SK-N-SH (cell line): ENCODE results near the gene ADAM29. TPM values are rescaled to one million over a fixed set of nuclear protein-coding genes. Genes with fewer than 3 reads are reported as not detected.

Experiments used
- CTCF ChIA-PET: fragments of 300-600, 350-600 bp; formaldehyde crosslinking; extraction: SDS; loops from one replicate; lab custom pipeline; 2021; lab: Yijun Ruan, JAX
- POLR2A ChIA-PET: fragments of 350-600 bp; sonication (Branson Sonifier 250); formaldehyde crosslinking; extraction: SDS; loops from one replicate; lab custom pipeline; 2020; ENCODE audit warnings: antibody characterized with exemption, inconsistent platforms; lab: Yijun Ruan, JAX
- DNase-seq: peaks from one replicate; pipeline ENCODE4 v3.0.0; 2012
- H2AFZ ChIP-seq: fragments of 200-600 bp; sonication (generic); 2 replicates; pipeline ENCODE4 v1.8.1; 2016; ENCODE audit warnings: antibody characterized with exemption, mild to moderate bottlenecking, low read depth
- H3F3A ChIP-seq: fragments of 200-600 bp; sonication (generic); replicated peaks from 2 replicates; pipeline ENCODE3; 2016; ENCODE audit warnings: antibody characterized with exemption, mild to moderate bottlenecking; ENCODE audit not compliant: insufficient read depth
- H3K27ac ChIP-seq, 2 experiments: fragments of 200-500 bp in 1 of 2; fragments of 200-600 bp in 1 of 2; sonication (Bioruptor generic) in 1 of 2; sonication (generic), shearing (Covaris generic) in 1 of 2; 2 replicates each; pipeline versions ENCODE4 v1.5.1 to v1.6.1; 2014 to 2016; ENCODE audit warnings: low read depth in 2 of 2, inconsistent platforms in 1 of 2, low read length in 1 of 2, mild to moderate bottlenecking in 1 of 2, mixed read lengths in 1 of 2
- H3K27me3 ChIP-seq: fragments of 200-600 bp; sonication (generic), shearing (Covaris generic); 2 replicates; pipeline ENCODE4 v1.6.1; 2016; ENCODE audit warnings: mixed run types; ENCODE audit not compliant: insufficient read depth
- H3K36me3 ChIP-seq, 2 experiments: fragments of 200-500 bp in 1 of 2; fragments of 200-600 bp in 1 of 2; sonication (Bioruptor generic) in 1 of 2; sonication (generic) in 1 of 2; replicated peaks in 1 of 2; 2 replicates each; pipeline versions ENCODE3 to v1.5.1; 2014 to 2016; ENCODE audit warnings: low read length in 1 of 2, mild to moderate bottlenecking in 1 of 2; ENCODE audit not compliant: insufficient read depth in 2 of 2, control insufficient read depth in 1 of 2
- H3K4me1 ChIP-seq, 2 experiments: fragments of 200-500 bp in 1 of 2; fragments of 200-600 bp in 1 of 2; sonication (Bioruptor generic) in 1 of 2; sonication (generic), shearing (Covaris generic) in 1 of 2; 2 replicates each; pipeline versions ENCODE4 v1.5.1 to v1.6.1; 2014 to 2016; ENCODE audit warnings: low read depth in 1 of 2, low read length in 1 of 2, mixed run types in 1 of 2; ENCODE audit not compliant: insufficient read depth in 2 of 2, control insufficient read depth in 1 of 2
- H3K4me2 ChIP-seq: fragments of 200-600 bp; sonication (generic), shearing (Covaris generic); 2 replicates; pipeline ENCODE4 v1.6.1; 2017; ENCODE audit warnings: mixed run types
- H3K4me3 ChIP-seq, 2 experiments: fragments of 200-500 bp in 1 of 2; fragments of 200-600 bp in 1 of 2; sonication (Bioruptor generic) in 1 of 2; sonication (generic), shearing (Covaris generic) in 1 of 2; 2 replicates each; pipeline versions ENCODE4 v1.5.1 to v1.8.1; 2014 to 2016; ENCODE audit warnings: low read depth in 2 of 2, inconsistent platforms in 1 of 2, low read length in 1 of 2, mild to moderate bottlenecking in 1 of 2, mixed read lengths in 1 of 2, moderate library complexity in 1 of 2
- H3K79me2 ChIP-seq: fragments of 200-600 bp; sonication (generic); 2 replicates; pipeline ENCODE4 v1.8.1; 2017; ENCODE audit warnings: mild to moderate bottlenecking; ENCODE audit not compliant: insufficient read depth
- H3K9ac ChIP-seq: fragments of 200-600 bp; sonication (generic); 2 replicates; pipeline ENCODE4 v1.6.1; 2017; ENCODE audit warnings: mixed run types
- H3K9me2 ChIP-seq: fragments of 200-600 bp; sonication (generic); 2 replicates; pipeline ENCODE4 v1.6.1; 2017; ENCODE audit warnings: mixed run types
- H3K9me3 ChIP-seq: fragments of 200-600 bp; sonication (generic); 2 replicates; pipeline ENCODE4 v1.6.1; 2017; ENCODE audit warnings: mixed run types, mild to moderate bottlenecking, moderate library complexity
- H4K20me1 ChIP-seq: fragments of 200-600 bp; sonication (generic); 2 replicates; pipeline ENCODE4 v1.6.1; 2017; ENCODE audit warnings: mild to moderate bottlenecking, mixed run types; ENCODE audit not compliant: insufficient read depth
- CHD2 ChIP-seq: fragments of 150-350 bp; IDR thresholded peaks from 2 replicates; pipeline ENCODE4 v1.6.1; 2018; ENCODE audit warnings: low read length; ENCODE audit not compliant: partially characterized antibody
- ELF1 ChIP-seq: IDR thresholded peaks from 2 replicates; pipeline ENCODE4 v1.4.0; 2012
- EP300 ChIP-seq, 2 experiments: IDR thresholded peaks; 2 replicates each; pipeline versions ENCODE4 v1.4.0 to v1.6.1; 2012; ENCODE audit warnings: borderline replicate concordance in 1 of 2, low read depth in 1 of 2, low read length in 1 of 2
- FOXJ3 ChIP-seq: sonication (generic); formaldehyde crosslinking; IDR thresholded peaks from 2 replicates; pipeline ENCODE4 v1.5.1; 2020; ENCODE audit warnings: mild to moderate bottlenecking, missing genetic modification reagents
- GABPA ChIP-seq: IDR thresholded peaks from 2 replicates; pipeline ENCODE4 v1.4.0; 2012; ENCODE audit warnings: low read depth, mild to moderate bottlenecking
- JUND ChIP-seq: IDR thresholded peaks from 2 replicates; pipeline ENCODE4 v1.4.0; 2012
- MEF2A ChIP-seq: IDR thresholded peaks from 2 replicates; pipeline ENCODE4 v1.4.0; 2012; ENCODE audit warnings: low read depth, borderline replicate concordance
- POLR2AphosphoS5 ChIP-seq: IDR thresholded peaks from 2 replicates; pipeline ENCODE4 v1.6.1; 2012; ENCODE audit warnings: low read depth, low read length
- RXRA ChIP-seq: IDR thresholded peaks from 2 replicates; pipeline ENCODE4 v1.4.0; 2012; ENCODE audit warnings: low read depth, mild to moderate bottlenecking, borderline replicate concordance
- SIN3A ChIP-seq: IDR thresholded peaks from 2 replicates; pipeline ENCODE4 v1.6.1; 2012; ENCODE audit warnings: low read depth, mild to moderate bottlenecking, low read length, moderate library complexity, borderline replicate concordance
- SMC3 ChIP-seq: IDR thresholded peaks from 2 replicates; pipeline ENCODE4 v1.6.1; 2012; ENCODE audit warnings: low read depth, low read length, improper control_type of control experiment
- TAF1 ChIP-seq: IDR thresholded peaks from 2 replicates; pipeline ENCODE4 v1.6.1; 2012; ENCODE audit warnings: low read depth, mild to moderate bottlenecking, low read length, moderate library complexity, borderline replicate concordance
- TEAD4 ChIP-seq: IDR thresholded peaks from 2 replicates; pipeline ENCODE4 v1.4.0; 2012; ENCODE audit warnings: mild to moderate bottlenecking, borderline replicate concordance; ENCODE audit not compliant: insufficient read depth
- YY1 ChIP-seq: IDR thresholded peaks from 2 replicates; pipeline ENCODE4 v1.4.0; 2012; ENCODE audit warnings: low read depth, mild to moderate bottlenecking
- WGBS: methylation state at CpG from one replicate; pipeline ENCODE4 v1.1.6; 2017; ENCODE audit warnings: low lambda C conversion rate; 5-methylcytosine and 5-hydroxymethylcytosine counted together
- polyA plus RNA-seq, 3 experiments: library from polyadenylated mRNA; depleted of rRNA; stranded (reverse); fragments of >200 nt; gene quantifications; 2 replicates each; pipeline ENCODE4 v1.2.3, GENCODE V29; 2012
- TF ChIP-seq, protein P1 (sequence below): IDR thresholded peaks from 2 replicates; pipeline ENCODE4 v1.4.0; 2012; ENCODE audit warnings: low read depth, borderline replicate concordance
- TF ChIP-seq, protein P2 (sequence below): IDR thresholded peaks from 2 replicates; pipeline ENCODE4; 2012
- TF ChIP-seq, protein P3 (sequence below): IDR thresholded peaks from 2 replicates; pipeline ENCODE4 v1.4.0; 2012; ENCODE audit warnings: low read depth, borderline replicate concordance
- TF ChIP-seq, protein P4 (sequence below): fragments of 150-350 bp; IDR thresholded peaks from 2 replicates; pipeline ENCODE4 v1.6.1; 2017; ENCODE audit warnings: antibody characterized with exemption, low read length, low read depth, borderline replicate concordance
- TF ChIP-seq, protein P5 (sequence below): IDR thresholded peaks from 2 replicates; pipeline ENCODE4 v1.4.0; 2012; ENCODE audit warnings: low read depth

ADAM29 gene
- polyA plus RNA-seq, 1 of the 3 experiments (the other 2 are of a cell fraction), result not detected

DNA sequence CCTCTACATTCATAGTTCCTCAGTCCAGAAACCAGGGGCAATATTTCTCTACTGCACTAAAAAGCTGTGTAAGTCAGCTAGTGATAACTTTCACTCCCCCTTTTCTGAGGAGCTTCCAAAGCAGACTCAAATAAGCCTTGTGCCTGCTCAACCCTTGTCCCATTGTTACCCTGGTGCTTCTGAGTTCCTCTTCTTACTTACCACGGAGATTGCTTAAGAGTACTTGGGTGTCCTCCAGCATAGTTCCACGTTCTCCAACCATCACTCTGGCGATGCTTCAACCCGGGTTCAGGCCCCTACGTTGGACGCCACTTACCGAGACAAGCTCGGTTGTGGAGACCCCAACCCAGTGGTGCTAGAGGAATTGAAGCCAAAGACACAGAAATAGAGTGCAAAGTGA, 71.6 kb downstream of the ADAM29 start:
- POLR2A ChIA-PET, result no interaction called here
- H3K36me3 ChIP-seq, result no peaks in the 10 kb centered on the region
- H3K4me1 ChIP-seq, result no peaks in the 10 kb centered on the region
- H4K20me1 ChIP-seq, result no peaks in the 10 kb centered on the region
- no peak overlapping the region for H3K4me3 ChIP-seq
- DNase-seq, result no peak
- H3K9me3 ChIP-seq, result no peaks in the 10 kb centered on the region
- WGBS, result 8% methylated on average over 8 of the region's 8 CpGs
- H3K27me3 ChIP-seq, result no peaks in the 10 kb centered on the region
- H3K9ac ChIP-seq, result no peak overlapping the region
- TF ChIP-seq, protein P1, sequence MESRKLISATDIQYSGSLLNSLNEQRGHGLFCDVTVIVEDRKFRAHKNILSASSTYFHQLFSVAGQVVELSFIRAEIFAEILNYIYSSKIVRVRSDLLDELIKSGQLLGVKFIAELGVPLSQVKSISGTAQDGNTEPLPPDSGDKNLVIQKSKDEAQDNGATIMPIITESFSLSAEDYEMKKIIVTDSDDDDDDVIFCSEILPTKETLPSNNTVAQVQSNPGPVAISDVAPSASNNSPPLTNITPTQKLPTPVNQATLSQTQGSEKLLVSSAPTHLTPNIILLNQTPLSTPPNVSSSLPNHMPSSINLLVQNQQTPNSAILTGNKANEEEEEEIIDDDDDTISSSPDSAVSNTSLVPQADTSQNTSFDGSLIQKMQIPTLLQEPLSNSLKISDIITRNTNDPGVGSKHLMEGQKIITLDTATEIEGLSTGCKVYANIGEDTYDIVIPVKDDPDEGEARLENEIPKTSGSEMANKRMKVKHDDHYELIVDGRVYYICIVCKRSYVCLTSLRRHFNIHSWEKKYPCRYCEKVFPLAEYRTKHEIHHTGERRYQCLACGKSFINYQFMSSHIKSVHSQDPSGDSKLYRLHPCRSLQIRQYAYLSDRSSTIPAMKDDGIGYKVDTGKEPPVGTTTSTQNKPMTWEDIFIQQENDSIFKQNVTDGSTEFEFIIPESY, result no peak
- no peak for TF ChIP-seq ELF1
- no peak for TF ChIP-seq TEAD4
- TF ChIP-seq, protein P2, sequence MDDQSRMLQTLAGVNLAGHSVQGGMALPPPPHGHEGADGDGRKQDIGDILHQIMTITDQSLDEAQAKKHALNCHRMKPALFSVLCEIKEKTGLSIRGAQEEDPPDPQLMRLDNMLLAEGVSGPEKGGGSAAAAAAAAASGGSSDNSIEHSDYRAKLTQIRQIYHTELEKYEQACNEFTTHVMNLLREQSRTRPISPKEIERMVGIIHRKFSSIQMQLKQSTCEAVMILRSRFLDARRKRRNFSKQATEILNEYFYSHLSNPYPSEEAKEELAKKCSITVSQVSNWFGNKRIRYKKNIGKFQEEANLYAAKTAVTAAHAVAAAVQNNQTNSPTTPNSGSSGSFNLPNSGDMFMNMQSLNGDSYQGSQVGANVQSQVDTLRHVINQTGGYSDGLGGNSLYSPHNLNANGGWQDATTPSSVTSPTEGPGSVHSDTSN, result no peak
- TF ChIP-seq SMC3, result no peak
- no peak for TF ChIP-seq RXRA
- TF ChIP-seq JUND, result no peak
- no peak for TF ChIP-seq CHD2
- no peak for TF ChIP-seq EP300 (IDR thresholded peaks at IDR 0.05; ENCODE audit: borderline replicate concordance in 1 of 2, low read depth in 1 of 2, low read length in 1 of 2)
- TF ChIP-seq MEF2A, result no peak
- TF ChIP-seq TAF1, result no peak
- TF ChIP-seq, protein P3, sequence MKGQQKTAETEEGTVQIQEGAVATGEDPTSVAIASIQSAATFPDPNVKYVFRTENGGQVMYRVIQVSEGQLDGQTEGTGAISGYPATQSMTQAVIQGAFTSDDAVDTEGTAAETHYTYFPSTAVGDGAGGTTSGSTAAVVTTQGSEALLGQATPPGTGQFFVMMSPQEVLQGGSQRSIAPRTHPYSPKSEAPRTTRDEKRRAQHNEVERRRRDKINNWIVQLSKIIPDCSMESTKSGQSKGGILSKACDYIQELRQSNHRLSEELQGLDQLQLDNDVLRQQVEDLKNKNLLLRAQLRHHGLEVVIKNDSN, result no peak
- TF ChIP-seq GABPA, result no peak
- no peak for TF ChIP-seq POLR2AphosphoS5
- TF ChIP-seq YY1, result no peak
- TF ChIP-seq SIN3A, result no peak
- TF ChIP-seq FOXJ3 (CRISPR knock-in tag), result no peak
- TF ChIP-seq, protein P4, sequence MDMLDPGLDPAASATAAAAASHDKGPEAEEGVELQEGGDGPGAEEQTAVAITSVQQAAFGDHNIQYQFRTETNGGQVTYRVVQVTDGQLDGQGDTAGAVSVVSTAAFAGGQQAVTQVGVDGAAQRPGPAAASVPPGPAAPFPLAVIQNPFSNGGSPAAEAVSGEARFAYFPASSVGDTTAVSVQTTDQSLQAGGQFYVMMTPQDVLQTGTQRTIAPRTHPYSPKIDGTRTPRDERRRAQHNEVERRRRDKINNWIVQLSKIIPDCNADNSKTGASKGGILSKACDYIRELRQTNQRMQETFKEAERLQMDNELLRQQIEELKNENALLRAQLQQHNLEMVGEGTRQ, result no peak
- TF ChIP-seq, protein P5, sequence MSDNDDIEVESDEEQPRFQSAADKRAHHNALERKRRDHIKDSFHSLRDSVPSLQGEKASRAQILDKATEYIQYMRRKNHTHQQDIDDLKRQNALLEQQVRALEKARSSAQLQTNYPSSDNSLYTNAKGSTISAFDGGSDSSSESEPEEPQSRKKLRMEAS, result no peak
- CTCF ChIA-PET, result no interaction called here
- no peak overlapping the region for H2AFZ ChIP-seq
- H3K9me2 ChIP-seq, result no peaks in the 10 kb centered on the region
- no peak overlapping the region for H3K27ac ChIP-seq
- no peaks in the 10 kb centered on the region for H3F3A ChIP-seq
- H3K79me2 ChIP-seq, result no peaks in the 10 kb centered on the region
- no peak overlapping the region for H3K4me2 ChIP-seq
